B cell (primary cell): Measurements from ENCODE around the gene TSPAN9.

Source experiments
- EZH2 ChIP-seq: IDR thresholded peaks from 2 replicates; pipeline ENCODE4 v1.6.1; 2012; ENCODE audit warnings: borderline replicate concordance, low read depth, mild to moderate bottlenecking, moderate library complexity, low read length; ENCODE audit not compliant: insufficient read depth, poor library complexity, severe bottlenecking
- TF ChIP-seq, protein P1 (sequence below): fragments of 200-600 bp; IDR thresholded peaks from one replicate; pipeline ENCODE4 v1.8.0; 2022; ENCODE audit warnings: antibody characterized with exemption, mild to moderate bottlenecking

DNA sequence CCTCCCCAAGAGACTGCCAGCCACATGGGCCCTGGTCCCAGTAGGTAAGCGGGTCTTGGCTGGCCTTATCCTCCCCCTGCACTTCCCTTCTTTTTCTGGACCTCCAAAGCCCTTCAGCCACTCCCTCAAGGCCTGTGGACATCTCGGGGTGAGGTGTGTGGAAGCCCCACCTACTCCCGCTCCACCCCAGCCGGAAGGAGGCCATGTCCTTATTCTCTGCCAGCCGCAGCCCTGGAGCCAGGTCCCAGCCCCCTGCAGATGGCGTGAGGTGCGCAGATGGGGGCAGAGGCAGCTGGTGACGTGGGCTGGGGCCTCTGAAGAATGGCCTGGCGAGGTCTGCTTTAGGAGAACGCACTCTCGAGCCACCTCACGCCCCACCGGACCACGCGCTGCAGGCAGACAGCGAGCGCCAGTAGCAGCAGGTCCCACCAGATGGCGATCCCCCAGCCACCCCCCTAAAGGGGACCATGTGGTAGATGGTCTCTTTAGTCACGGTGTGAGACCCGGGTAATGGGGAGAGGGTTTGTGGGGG is 167.1 kb downstream of the TSPAN9 start:
- TF ChIP-seq, protein P1, sequence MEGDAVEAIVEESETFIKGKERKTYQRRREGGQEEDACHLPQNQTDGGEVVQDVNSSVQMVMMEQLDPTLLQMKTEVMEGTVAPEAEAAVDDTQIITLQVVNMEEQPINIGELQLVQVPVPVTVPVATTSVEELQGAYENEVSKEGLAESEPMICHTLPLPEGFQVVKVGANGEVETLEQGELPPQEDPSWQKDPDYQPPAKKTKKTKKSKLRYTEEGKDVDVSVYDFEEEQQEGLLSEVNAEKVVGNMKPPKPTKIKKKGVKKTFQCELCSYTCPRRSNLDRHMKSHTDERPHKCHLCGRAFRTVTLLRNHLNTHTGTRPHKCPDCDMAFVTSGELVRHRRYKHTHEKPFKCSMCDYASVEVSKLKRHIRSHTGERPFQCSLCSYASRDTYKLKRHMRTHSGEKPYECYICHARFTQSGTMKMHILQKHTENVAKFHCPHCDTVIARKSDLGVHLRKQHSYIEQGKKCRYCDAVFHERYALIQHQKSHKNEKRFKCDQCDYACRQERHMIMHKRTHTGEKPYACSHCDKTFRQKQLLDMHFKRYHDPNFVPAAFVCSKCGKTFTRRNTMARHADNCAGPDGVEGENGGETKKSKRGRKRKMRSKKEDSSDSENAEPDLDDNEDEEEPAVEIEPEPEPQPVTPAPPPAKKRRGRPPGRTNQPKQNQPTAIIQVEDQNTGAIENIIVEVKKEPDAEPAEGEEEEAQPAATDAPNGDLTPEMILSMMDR, result no peak
- TF ChIP-seq EZH2, result no peak
